ENCODE results near the gene ERVK3-1.
"Not testable (repeated sequence)": the region's sequence is repeated elsewhere in the genome, so short reads cannot be mapped to it uniquely, and the experiment has no call there.

ERVK3-1 gene

DNA sequence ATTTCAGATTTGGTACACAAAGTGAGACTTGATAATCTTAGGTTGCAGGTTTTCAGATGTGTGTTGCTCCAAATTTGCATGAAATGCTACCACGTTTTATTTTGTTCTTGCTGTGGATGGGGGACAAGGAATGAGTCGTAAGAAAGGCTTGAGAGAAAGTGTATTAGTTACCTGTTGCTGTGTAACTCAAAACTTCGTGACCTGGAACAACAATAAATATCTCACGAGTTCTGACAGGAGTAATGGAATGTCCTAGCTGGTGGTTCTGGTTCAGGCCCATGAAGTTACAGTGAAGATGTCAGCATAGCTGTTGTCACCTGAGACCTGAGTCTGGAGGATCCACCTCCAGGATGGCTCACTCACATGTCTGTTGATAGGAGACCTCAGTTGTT lies 25.3 kb upstream of the ERVK3-1 start:
- Mint-ChIP-seq H3K36me3 (ENCODE audit: low read depth) (peaks cover 67% of the 10 kb centered on the region), H3K9me3 (peaks cover 14% of the 10 kb centered on the region), H3K27ac (peak overlapping the region; percentile 78), H3K4me1 (peaks cover 42% of the 10 kb centered on the region), H3K27me3 (no peaks in the 10 kb centered on the region), H3K4me3 (peak overlapping the region; percentile 96)
- DNase-seq (no peak), ATAC-seq (no peak)

DNA sequence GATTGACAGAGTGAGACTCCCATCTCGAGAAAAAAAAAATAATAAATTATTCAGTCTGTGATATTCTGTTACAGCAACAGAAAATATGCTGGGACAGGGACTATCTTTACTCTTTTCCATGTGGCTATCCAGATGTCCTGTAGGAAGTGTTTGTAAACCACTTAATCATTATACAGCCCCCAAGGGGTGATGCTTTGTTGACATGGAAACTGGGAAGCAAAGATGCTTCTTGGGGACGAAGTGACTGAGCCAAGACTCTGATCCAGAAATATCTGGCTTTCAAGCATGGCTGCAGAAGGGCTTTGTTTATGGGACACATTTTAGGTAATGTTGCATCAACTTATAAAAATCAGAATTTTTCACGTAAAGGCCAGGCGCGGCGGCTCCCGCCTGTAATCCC lies 21.0 kb upstream of the ERVK3-1 start:
- peaks cover 3% of the 10 kb centered on the region for H3K9me3 Mint-ChIP-seq
- peaks cover 79% of the 10 kb centered on the region for H3K36me3 Mint-ChIP-seq (ENCODE audit: low read depth)
- H3K27me3 Mint-ChIP-seq: no peaks in the 10 kb centered on the region

DNA sequence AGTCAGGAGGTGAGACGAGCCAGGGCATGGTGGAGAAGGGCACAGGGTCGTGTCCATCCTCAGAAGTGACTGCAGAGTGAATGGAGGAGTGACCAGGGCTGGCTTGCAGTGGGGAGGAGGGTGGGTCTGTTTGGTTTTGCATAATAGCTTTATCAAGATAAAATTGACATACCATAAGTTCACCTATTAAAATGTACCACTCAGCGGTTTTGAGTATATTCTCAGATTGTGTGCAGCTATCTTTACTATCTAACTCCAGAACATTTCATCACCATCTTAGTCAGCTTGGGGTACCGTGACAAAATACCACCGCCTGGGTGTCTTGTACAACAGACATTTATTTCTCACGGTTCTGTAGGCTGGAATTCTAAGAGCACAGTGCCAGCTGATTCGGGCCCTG lies 13.2 kb upstream of the ERVK3-1 start:
- DNase-seq (no peak), ATAC-seq (no peak)
- H3K36me3 Mint-ChIP-seq (ENCODE audit: low read depth): peaks cover 95% of the 10 kb centered on the region
- no peaks in the 10 kb centered on the region for H3K4me1 Mint-ChIP-seq
- H3K27ac Mint-ChIP-seq: no peak overlapping the region
- no peak overlapping the region for H3K4me3 Mint-ChIP-seq
- no peaks in the 10 kb centered on the region for H3K27me3 Mint-ChIP-seq
- H3K9me3 Mint-ChIP-seq: peaks cover 38% of the 10 kb centered on the region

More for the DNA sequence above, 21.0 kb upstream of the ERVK3-1 start:
- Mint-ChIP-seq H3K27ac (no peak overlapping the region), H3K4me3 (no peak overlapping the region), H3K4me1 (peaks cover 27% of the 10 kb centered on the region)
- DNase-seq (no peak), ATAC-seq (no peak)

DNA sequence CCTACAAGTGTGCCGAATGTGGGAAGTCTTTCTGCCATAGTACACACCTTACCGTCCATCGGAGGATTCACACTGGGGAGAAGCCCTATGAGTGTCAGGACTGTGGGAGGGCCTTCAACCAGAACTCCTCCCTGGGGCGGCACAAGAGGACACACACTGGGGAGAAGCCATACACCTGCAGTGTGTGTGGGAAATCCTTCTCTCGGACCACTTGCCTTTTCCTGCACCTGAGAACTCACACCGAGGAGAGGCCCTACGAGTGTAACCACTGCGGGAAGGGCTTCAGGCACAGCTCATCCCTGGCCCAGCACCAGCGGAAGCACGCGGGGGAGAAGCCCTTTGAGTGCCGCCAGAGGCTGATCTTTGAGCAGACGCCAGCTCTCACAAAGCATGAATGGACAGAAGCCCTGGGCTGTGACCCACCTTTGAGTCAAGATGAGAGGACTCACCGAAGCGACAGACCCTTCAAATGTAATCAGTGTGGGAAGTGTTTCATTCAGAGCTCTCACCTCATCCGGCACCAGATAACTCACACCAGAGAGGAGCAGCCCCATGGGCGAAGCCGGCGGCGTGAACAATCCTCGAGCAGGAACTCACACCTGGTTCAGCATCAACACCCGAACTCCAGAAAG lies 10.3 kb upstream of the ERVK3-1 start:
- no peaks in the 10 kb centered on the region for H3K27me3 Mint-ChIP-seq
- ATAC-seq: no peak
- H3K9me3 Mint-ChIP-seq: peaks cover 38% of the 10 kb centered on the region
- no peaks in the 10 kb centered on the region for H3K4me1 Mint-ChIP-seq
- H3K27ac Mint-ChIP-seq: no peak overlapping the region
- no peak for DNase-seq
- H3K36me3 Mint-ChIP-seq (ENCODE audit: low read depth): peaks cover 86% of the 10 kb centered on the region
- no peak overlapping the region for H3K4me3 Mint-ChIP-seq

DNA sequence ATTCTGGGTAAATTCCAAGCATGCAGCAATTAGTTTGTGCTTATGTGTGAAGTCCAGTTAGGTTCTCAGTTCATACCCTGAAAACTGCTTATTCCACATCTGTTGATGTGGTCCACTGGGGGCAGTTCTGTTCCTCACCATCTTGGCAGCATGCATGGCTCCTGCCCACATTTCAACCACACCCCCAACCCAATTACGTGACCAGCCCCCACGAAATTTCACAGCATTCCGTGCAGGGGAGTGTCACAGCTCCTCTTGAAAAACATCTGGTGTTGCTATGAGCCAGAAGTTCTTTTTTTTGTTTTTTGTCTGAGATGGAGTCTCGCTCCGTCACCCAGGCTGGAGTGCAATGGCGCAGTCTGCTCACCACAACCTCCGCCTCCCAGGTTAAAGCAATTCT lies 9.1 kb upstream of the ERVK3-1 start:
- H3K9me3 Mint-ChIP-seq: peaks cover 37% of the 10 kb centered on the region
- no peak overlapping the region for H3K4me3 Mint-ChIP-seq
- no peak overlapping the region for H3K27ac Mint-ChIP-seq
- DNase-seq: no peak
- H3K27me3 Mint-ChIP-seq: no peaks in the 10 kb centered on the region
- peaks cover 89% of the 10 kb centered on the region for H3K36me3 Mint-ChIP-seq (ENCODE audit: low read depth)
- no peaks in the 10 kb centered on the region for H3K4me1 Mint-ChIP-seq
- no peak for ATAC-seq

DNA sequence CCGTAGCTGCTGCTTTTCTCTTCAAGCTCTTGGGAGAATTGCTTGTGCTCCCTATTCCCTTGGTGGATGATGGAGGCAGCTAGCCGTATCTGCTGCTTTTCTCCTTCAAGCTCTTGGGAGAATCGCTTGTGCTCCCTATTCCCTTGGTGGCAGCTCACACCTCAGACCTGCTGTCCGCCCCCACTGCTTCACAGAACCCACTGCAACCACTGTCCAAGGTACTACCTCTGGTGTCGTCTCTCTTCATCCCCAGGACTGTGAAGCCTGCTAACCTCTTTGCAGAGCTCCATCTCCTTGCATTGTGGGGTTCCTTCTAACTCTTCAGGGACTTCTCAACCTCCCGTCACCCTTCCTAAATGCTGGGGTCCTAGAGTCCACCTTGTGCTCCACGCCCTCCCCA lies 4.6 kb upstream of the ERVK3-1 start:
- DNase-seq (no peak), ATAC-seq (no peak)
- Mint-ChIP-seq H3K36me3 (ENCODE audit: low read depth) (peaks cover 65% of the 10 kb centered on the region), H3K9me3 (no peaks in the 10 kb centered on the region), H3K27me3 (no peaks in the 10 kb centered on the region), H3K27ac (no peak overlapping the region), H3K4me1 (peaks cover 12% of the 10 kb centered on the region), H3K4me3 (no peak overlapping the region)

DNA sequence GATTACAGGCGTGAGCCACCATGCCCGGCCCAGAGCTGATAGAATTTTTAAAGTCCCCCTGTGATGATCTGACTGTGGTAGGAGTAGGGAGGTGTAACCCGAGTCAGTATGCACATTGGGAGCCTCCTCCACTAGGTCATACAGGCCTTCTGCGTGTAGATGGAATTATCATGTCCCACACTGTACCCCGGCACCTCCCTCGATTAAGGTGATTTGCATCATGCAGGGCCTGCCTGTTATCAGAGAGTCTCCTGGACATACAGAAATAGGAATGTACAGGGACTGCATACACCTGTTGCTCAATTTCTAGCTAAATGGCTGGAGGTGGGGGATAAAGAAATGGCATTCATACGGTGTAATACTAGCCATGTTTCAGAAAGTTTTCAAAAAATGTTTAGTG lies 922 bp upstream of the ERVK3-1 start:
- Mint-ChIP-seq H3K9me3 (no peaks in the 10 kb centered on the region), H3K4me1 (peaks cover 45% of the 10 kb centered on the region), H3K36me3 (ENCODE audit: low read depth) (peaks cover 70% of the 10 kb centered on the region), H3K4me3 (peak overlapping the region; percentile 99), H3K27ac (peak overlapping the region; percentile 99), H3K27me3 (no peaks in the 10 kb centered on the region)
- no peak for ATAC-seq
- DNase-seq: no peak

DNA sequence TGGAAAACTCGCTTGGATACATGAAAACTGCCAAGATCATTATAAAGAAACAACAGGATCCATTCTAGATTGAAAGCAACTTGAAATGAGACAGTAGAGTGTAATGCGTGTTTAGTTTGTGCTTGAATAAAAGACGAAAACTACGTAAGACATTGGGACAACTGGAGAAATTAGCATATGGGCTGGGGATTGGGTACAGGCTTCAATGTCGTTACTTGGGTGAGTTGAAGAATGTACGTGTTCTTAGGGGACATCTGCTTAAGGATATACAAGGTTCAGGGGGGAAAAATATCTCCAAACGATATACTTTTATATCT lies 471 bp upstream of the ERVK3-1 start:
- H3K9me3 Mint-ChIP-seq: no peaks in the 10 kb centered on the region
- ATAC-seq (peak; percentile 3), DNase-seq (no peak)
- H3K27me3 Mint-ChIP-seq: no peaks in the 10 kb centered on the region
- H3K4me3 Mint-ChIP-seq: peak overlapping the region; percentile 99
- peaks cover 73% of the 10 kb centered on the region for H3K36me3 Mint-ChIP-seq (ENCODE audit: low read depth)
- peaks cover 48% of the 10 kb centered on the region for H3K4me1 Mint-ChIP-seq
- peak overlapping the region; percentile 99 for H3K27ac Mint-ChIP-seq

DNA sequence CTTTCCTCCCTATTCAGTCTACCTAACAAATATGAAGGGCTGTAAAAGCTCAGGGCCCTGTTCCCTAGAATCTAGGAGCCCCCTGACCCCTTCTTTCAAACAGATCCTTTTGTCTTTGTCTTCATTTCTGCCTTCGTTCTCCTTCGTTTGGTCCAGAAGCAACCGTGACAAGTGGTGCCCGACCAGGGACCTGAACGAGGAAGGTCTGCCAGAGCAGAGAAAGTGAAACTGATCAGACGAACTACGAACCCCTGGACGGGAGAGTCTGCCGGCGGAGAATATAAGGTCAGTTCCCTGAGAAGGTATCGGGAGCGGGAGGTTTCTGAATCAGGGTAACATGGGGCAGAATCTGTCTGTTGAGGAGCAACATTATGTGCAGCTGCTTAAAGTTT lies 751 bp downstream of the ERVK3-1 start:
- DNase-seq: no peak
- H3K4me1 Mint-ChIP-seq: peaks cover 48% of the 10 kb centered on the region

DNA sequence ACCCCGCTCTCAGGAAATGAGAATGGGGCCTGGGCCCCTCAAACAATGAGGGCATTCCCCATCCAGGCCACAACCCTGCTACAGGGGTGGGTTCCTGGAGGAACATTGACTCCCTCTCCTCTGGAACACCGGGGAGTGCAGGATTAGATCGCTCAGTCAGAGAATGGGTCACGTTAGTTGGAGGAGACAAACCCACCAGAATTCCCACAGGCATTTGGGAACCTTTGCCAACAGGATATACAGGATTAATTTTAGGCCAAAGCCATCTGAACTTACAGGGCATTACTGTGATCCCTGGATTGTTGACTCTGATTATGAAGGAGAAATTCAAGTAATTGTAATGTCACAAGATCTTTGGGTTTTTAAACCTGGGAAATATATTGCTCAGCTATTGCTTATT lies 2.6 kb downstream of the ERVK3-1 start:
- ATAC-seq: no peak
- no peaks in the 10 kb centered on the region for H3K27me3 Mint-ChIP-seq
- peaks cover 76% of the 10 kb centered on the region for H3K36me3 Mint-ChIP-seq (ENCODE audit: low read depth)
- H3K27ac Mint-ChIP-seq: no peak overlapping the region
- no peaks in the 10 kb centered on the region for H3K9me3 Mint-ChIP-seq
- peaks cover 48% of the 10 kb centered on the region for H3K4me1 Mint-ChIP-seq
- no peak overlapping the region for H3K4me3 Mint-ChIP-seq
- no peak for DNase-seq

More for the DNA sequence above, 751 bp downstream of the ERVK3-1 start:
- no peak for ATAC-seq
- no peaks in the 10 kb centered on the region for H3K9me3 Mint-ChIP-seq
- peak overlapping the region; percentile 99 for H3K4me3 Mint-ChIP-seq
- H3K27me3 Mint-ChIP-seq: no peaks in the 10 kb centered on the region
- H3K27ac Mint-ChIP-seq: peak overlapping the region; percentile 99
- peaks cover 73% of the 10 kb centered on the region for H3K36me3 Mint-ChIP-seq (ENCODE audit: low read depth)

DNA sequence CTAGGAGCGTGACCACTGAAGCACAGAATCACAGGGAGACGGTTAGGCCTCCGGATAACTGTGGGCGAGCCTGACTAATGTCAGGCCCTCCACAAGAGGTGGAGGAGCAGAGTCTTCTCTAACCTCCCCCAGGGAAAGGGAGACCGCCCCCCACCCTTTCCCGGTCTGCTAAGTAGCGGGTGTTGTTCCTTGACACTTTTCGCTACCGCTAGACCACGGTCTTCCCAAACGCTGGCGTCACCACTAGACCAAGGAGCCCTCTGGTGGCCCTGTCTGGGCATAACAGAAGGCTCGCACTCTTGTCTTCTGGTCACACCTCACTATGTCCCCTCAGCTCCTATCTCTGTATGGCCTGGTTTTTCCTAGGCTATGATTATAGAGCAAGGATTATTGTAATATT lies 5.5 kb downstream of the ERVK3-1 start:
- H3K36me3 Mint-ChIP-seq (ENCODE audit: low read depth): peaks cover 91% of the 10 kb centered on the region

DNA sequence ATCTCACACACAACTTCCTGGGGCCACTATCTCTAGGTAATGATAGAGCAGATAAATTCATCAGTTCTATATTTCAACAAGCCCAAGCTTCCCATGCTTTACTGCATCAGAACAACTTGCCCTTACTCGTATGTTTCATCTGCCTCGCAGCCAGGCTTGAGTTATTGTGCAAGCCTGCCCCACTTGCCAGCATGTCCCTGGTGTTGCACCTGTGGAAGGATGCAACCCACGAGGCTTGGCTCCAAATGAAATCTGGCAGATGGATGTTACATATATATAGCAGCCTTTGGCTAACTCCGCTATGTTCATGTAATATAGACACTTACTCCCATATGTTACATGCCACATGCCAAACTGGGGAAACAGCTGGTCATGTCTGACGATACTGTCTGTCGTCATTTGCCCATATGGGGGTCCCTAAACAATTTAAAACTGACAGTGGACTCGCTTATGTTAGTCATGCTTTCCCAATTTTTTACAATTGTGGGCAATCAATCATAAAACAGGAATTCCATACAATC lies 6.2 kb downstream of the ERVK3-1 start:
- no peaks in the 10 kb centered on the region for H3K9me3 Mint-ChIP-seq
- H3K27me3 Mint-ChIP-seq: no peaks in the 10 kb centered on the region
- H3K27ac Mint-ChIP-seq: no peak overlapping the region
- no peak for ATAC-seq
- H3K36me3 Mint-ChIP-seq (ENCODE audit: low read depth): peaks cover 88% of the 10 kb centered on the region
- peaks cover 30% of the 10 kb centered on the region for H3K4me1 Mint-ChIP-seq
- no peak for DNase-seq
- no peak overlapping the region for H3K4me3 Mint-ChIP-seq

More for the DNA sequence above, 5.5 kb downstream of the ERVK3-1 start:
- ATAC-seq, H3K27ac Mint-ChIP-seq, H3K4me3 Mint-ChIP-seq, H3K9me3 Mint-ChIP-seq, H3K27me3 Mint-ChIP-seq: not testable (repeated sequence)
- DNase-seq: peak; percentile 12
- H3K4me1 Mint-ChIP-seq: peaks cover 36% of the 10 kb centered on the region

DNA sequence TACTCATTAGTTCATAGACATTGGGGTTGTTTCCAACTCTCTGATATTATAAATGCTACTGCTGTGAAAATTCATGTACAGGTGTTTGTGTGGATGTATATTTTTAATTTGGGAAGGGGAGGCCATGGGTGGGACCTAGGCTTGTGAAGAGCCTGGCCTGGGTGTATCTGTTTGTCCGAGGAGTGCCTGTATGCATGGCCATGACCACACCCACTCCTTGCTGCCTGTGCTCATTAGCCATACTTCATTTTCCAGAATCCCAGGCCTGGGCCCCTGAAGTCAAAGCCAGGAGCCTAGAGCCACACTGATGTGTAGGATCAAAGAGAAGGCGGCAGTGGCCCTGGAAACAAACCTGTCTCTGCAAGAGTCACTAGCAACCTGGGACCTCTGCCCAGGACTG lies 10.4 kb downstream of the ERVK3-1 start:
- DNase-seq (no peak), ATAC-seq (no peak)
- Mint-ChIP-seq H3K4me3 (no peak overlapping the region), H3K4me1 (no peaks in the 10 kb centered on the region), H3K27ac (no peak overlapping the region), H3K9me3 (no peaks in the 10 kb centered on the region), H3K36me3 (ENCODE audit: low read depth) (peaks cover 48% of the 10 kb centered on the region), H3K27me3 (no peaks in the 10 kb centered on the region)

DNA sequence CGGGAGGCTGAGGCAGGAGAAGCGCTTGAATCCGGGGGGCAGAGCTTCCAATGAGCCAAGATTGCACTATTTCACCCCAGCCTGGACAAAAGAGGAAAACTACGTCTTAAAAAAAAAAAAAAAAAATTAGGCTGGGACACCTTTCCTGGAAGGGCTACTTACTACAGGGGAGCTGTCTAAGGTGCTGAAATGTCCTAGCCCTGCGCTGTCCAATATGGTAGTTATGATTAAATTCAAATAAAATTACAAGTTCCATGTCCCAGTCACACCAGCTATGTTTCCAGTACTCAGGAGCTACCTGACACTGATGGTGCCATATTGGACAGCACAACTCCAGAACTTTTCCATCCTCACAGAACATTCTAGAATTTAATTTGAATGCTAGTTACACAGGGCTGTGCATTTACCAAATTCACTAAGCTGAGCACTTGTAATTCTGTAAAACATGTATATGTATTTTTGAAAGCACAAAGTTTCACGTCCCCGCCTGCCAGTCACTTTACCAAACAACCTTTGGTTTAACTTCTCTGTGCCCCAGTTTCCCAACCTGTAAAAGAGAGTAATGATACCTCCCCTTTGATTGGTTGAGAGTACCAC lies 12.4 kb downstream of the ERVK3-1 start:
- DNase-seq (no peak), ATAC-seq (peak; percentile 31)
- no peaks in the 10 kb centered on the region for H3K27me3 Mint-ChIP-seq
- H3K4me3 Mint-ChIP-seq: no peak overlapping the region
- no peaks in the 10 kb centered on the region for H3K9me3 Mint-ChIP-seq
- H3K36me3 Mint-ChIP-seq (ENCODE audit: low read depth): peaks cover 30% of the 10 kb centered on the region
- no peak overlapping the region for H3K27ac Mint-ChIP-seq
- H3K4me1 Mint-ChIP-seq: no peaks in the 10 kb centered on the region

DNA sequence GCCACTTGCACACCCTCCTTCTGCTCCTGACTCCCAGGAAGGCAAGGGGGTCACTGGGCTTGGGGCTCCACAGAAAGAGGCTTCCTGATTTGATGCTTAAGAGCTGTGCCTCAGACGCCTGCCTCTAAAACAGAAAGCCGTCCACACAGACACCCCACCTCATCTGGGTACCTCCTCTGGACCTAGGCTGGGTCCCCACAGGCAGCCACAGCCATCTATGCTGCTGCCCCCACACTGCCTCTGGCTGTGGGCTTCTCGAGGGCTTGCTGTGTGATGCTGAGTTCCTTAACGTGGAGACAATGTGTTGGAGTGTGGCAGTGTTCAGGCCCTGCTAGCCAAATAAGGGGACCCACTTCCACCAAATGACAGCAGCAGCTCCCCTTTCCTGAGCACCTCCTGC lies 13.1 kb downstream of the ERVK3-1 start:
- DNase-seq (no peak), ATAC-seq (no peak)
- Mint-ChIP-seq H3K27me3 (no peaks in the 10 kb centered on the region), H3K4me3 (no peak overlapping the region), H3K27ac (no peak overlapping the region), H3K36me3 (ENCODE audit: low read depth) (peaks cover 24% of the 10 kb centered on the region), H3K4me1 (no peaks in the 10 kb centered on the region), H3K9me3 (no peaks in the 10 kb centered on the region)
